Astrocyte of the spinal cord (primary cell): ENCODE results near the gene ZNF70.
A peak's percentile ranks its signal among the peaks of the same experiment; 100 is the strongest.

Experiments
- DNase-seq: peaks from one replicate; pipeline ENCODE4 v3.0.0; 2011; ENCODE audit warnings: low read depth, low spot score
- H3K4me3 ChIP-seq: 2 replicates; pipeline ENCODE4 v1.5.1; 2011; ENCODE audit warnings: low read depth, mild to moderate bottlenecking, low read length, moderate library complexity
- CTCF ChIP-seq: IDR thresholded peaks from 2 replicates; pipeline ENCODE4 v1.5.1; 2012; ENCODE audit warnings: low read depth, mild to moderate bottlenecking, low read length, inconsistent platforms
- in situ Hi-C: cut with HindIII; loops from 2 replicates; pipeline ENCODE4 v1.10.0; 2017; ENCODE audit warnings: low sequenced_read_pairs

The ZNF70 gene

GRCh38 chr22:23696326-23696851, 54.5 kb downstream of the ZNF70 start:
- no peak for TF ChIP-seq CTCF
- DNase-seq = peak; percentile 33
- in situ Hi-C loops = no loop called here
- no peak overlapping the region for H3K4me3 ChIP-seq

- in situ Hi-C loops = no loop called here
- no peak for DNase-seq
- H3K4me3 ChIP-seq = no peak overlapping the region
- TF ChIP-seq CTCF = no peak
These were observed 55.2 kb downstream of the ZNF70 start for GRCh38 chr22:23695571-23696325.

- no peak for DNase-seq
- in situ Hi-C loops = no loop called here
- TF ChIP-seq CTCF = no peak
- H3K4me3 ChIP-seq = no peak overlapping the region
These were observed 55.8 kb downstream of the ZNF70 start for GRCh38 chr22:23695141-23695540.

GRCh38 chr22:23693979-23694680, 56.8 kb downstream of the ZNF70 start:
- no peak for TF ChIP-seq CTCF
- in situ Hi-C loops = no loop called here

GRCh38 chr22:23692598-23693291, 58.2 kb downstream of the ZNF70 start:
- no peak for DNase-seq
- in situ Hi-C loops = no loop called here
- no peak overlapping the region for H3K4me3 ChIP-seq
- TF ChIP-seq CTCF = no peak

More at GRCh38 chr22:23693979-23694680, 56.8 kb downstream of the ZNF70 start:
- H3K4me3 ChIP-seq = no peak overlapping the region
- DNase-seq = no peak

- in situ Hi-C loops = no loop called here
- no peak for TF ChIP-seq CTCF
- no peak for DNase-seq
- H3K4me3 ChIP-seq = no peak overlapping the region
These were observed 59.0 kb downstream of the ZNF70 start for GRCh38 chr22:23691748-23692423.
